Measurements from ENCODE around the gene SIPA1L3. TPM values are rescaled to one million over a fixed set of nuclear protein-coding genes. Genes with fewer than 3 reads are reported as not detected.

Gene SIPA1L3
- total RNA-seq, 1 donor from 2014 or later, result 63.2 TPM

DNA sequence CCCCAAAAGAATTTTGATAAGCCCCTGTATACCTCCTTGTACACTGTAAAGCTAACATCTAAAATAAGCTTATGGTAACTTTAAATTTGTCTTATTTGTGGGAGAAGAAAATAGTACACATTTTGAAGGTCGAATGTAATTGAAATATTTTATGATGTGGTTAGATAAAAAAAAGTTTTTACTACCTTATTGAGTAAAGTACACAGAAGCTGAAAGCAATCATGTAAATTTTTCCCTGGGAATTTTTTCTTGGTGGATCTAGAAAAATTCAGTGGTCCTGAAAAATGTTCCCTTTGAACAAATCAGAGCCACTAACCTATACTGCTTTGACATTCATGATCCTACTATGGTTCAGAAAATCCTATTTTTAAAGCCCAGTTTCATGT, 46.9 kb downstream of the SIPA1L3 start:
- no peak overlapping the region for H3K4me3 ChIP-seq
- DNase-seq (no peak), ATAC-seq (no peak)
- no peak overlapping the region for H3K27ac ChIP-seq
- H3K36me3 ChIP-seq, result no peaks in the 10 kb centered on the region
- intact Hi-C loops (cut with DNase I), result no loop called here
- TF ChIP-seq, protein P1, sequence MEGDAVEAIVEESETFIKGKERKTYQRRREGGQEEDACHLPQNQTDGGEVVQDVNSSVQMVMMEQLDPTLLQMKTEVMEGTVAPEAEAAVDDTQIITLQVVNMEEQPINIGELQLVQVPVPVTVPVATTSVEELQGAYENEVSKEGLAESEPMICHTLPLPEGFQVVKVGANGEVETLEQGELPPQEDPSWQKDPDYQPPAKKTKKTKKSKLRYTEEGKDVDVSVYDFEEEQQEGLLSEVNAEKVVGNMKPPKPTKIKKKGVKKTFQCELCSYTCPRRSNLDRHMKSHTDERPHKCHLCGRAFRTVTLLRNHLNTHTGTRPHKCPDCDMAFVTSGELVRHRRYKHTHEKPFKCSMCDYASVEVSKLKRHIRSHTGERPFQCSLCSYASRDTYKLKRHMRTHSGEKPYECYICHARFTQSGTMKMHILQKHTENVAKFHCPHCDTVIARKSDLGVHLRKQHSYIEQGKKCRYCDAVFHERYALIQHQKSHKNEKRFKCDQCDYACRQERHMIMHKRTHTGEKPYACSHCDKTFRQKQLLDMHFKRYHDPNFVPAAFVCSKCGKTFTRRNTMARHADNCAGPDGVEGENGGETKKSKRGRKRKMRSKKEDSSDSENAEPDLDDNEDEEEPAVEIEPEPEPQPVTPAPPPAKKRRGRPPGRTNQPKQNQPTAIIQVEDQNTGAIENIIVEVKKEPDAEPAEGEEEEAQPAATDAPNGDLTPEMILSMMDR (IDR thresholded peaks at IDR 0.05), result no peak
- H3K27me3 ChIP-seq (ENCODE audit: low read depth), result no peaks in the 10 kb centered on the region
- H3K4me1 ChIP-seq, result no peaks in the 10 kb centered on the region
- no peaks in the 10 kb centered on the region for H3K9me3 ChIP-seq

DNA sequence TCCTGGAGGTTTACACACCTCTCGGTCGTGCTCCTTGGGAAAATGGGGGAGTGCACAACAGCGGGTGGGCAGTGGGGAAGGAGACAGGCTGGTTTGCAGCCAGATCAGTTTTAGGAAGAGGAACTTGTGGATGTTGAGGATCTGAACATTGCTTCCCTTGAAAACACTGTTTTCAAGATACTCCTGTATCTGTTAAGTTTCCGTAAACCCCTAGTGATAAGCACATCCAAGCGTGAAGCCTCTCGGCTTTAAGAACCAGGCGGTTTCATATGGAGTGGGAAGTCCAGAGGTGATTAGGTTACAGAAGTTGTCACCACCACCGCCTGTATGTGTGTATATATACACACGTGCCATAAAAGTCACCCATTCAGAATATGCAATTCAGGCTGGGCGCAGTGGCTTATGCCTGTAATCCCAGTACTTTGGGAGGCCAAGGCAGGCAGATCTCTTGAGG, 47.4 kb downstream of the SIPA1L3 start:
- no peak overlapping the region for H3K27ac ChIP-seq
- H3K36me3 ChIP-seq, result no peaks in the 10 kb centered on the region
- DNase-seq, result no peak
- intact Hi-C loops (cut with DNase I), result no loop called here
- no peaks in the 10 kb centered on the region for H3K4me1 ChIP-seq
- H3K27me3 ChIP-seq (ENCODE audit: low read depth), result no peaks in the 10 kb centered on the region
- TF ChIP-seq, protein P1 (IDR thresholded peaks at IDR 0.05), result no peak
- no peak for ATAC-seq
- no peak overlapping the region for H3K4me3 ChIP-seq
- H3K9me3 ChIP-seq, result no peaks in the 10 kb centered on the region

DNA sequence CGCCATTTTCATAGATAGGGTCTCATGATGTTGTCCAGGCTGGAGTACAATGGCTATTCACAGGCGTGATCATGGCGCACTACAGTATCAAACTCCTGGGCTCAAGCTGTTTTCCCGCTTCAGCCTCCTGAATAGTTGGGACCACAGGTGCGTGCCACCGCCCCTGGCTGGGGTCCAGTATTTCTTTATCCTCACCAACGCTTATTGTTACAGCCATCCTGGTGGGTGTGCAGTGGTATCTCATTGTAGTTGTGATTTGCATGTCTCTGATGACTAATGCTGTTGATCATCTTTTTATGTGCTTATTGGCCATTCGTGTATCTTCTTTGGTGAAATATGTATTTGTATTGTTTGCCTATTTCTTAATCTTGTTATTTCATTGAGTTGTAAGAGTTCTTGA, 49.0 kb downstream of the SIPA1L3 start:
- no peaks in the 10 kb centered on the region for H3K36me3 ChIP-seq
- no peak overlapping the region for H3K27ac ChIP-seq
- TF ChIP-seq, protein P1 (IDR thresholded peaks at IDR 0.05), result no peak
- no peaks in the 10 kb centered on the region for H3K27me3 ChIP-seq (ENCODE audit: low read depth)
- no peak for DNase-seq
- intact Hi-C loops (cut with DNase I), result no loop called here
- ATAC-seq, result no peak
- no peaks in the 10 kb centered on the region for H3K4me1 ChIP-seq
- H3K4me3 ChIP-seq, result no peak overlapping the region
- no peaks in the 10 kb centered on the region for H3K9me3 ChIP-seq

DNA sequence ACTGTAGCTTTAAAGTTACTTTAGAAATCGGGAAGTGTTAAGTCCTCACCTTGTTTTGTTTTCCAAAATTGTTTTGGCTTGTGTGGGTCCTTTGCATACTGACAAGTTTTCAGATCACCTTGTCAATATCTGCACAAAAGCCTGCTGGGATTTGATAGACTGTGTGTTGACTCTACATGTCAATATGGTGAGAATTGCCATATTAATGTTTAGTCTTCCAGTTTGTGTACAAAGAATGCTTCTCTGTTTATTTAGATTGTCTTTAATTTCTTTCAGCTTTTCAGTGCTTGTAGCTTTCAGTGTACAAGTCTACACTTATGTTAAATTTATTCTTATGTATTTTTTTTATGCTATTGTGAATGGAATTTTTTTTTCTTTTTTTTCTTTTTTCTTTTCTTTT, 50.2 kb downstream of the SIPA1L3 start:
- no peaks in the 10 kb centered on the region for H3K27me3 ChIP-seq (ENCODE audit: low read depth)
- ATAC-seq (no peak), DNase-seq (no peak)
- H3K4me1 ChIP-seq, result no peaks in the 10 kb centered on the region
- H3K27ac ChIP-seq, result no peak overlapping the region
- H3K9me3 ChIP-seq, result no peaks in the 10 kb centered on the region
- intact Hi-C loops (cut with DNase I), result no loop called here
- no peak overlapping the region for H3K4me3 ChIP-seq
- TF ChIP-seq, protein P1 (IDR thresholded peaks at IDR 0.05), result no peak
- H3K36me3 ChIP-seq, result no peaks in the 10 kb centered on the region

DNA sequence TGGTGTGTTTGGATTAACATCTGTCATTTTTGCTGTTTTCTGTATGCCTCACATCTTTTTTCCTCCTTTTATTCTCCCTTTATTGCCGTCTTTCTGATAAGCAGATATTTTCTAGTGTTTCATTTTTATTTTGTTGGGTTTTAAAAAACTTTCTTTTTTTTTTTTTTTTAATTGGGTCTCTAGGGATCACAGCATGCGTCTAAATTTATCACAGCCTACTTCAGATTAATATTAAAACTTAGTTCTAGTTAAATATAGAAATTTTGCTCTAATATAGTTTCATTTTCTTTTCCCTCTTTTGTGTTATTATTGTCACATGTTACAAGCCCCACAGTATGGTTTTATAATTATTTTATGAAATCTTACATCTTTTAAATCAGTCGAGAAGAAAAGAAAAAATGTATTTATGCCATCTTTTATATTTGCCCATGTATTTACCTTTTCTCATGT, 52.7 kb downstream of the SIPA1L3 start:
- TF ChIP-seq, protein P1 (IDR thresholded peaks at IDR 0.05), result no peak
- Histone ChIP-seq H3K36me3 (no peaks in the 10 kb centered on the region), H3K27me3 (ENCODE audit: low read depth) (no peaks in the 10 kb centered on the region), H3K4me3 (no peak overlapping the region), H3K9me3 (no peaks in the 10 kb centered on the region), H3K4me1 (peaks cover 13% of the 10 kb centered on the region), H3K27ac (no peak overlapping the region)
- DNase-seq (no peak), ATAC-seq (no peak)
- intact Hi-C loops (cut with DNase I), result no loop called here

DNA sequence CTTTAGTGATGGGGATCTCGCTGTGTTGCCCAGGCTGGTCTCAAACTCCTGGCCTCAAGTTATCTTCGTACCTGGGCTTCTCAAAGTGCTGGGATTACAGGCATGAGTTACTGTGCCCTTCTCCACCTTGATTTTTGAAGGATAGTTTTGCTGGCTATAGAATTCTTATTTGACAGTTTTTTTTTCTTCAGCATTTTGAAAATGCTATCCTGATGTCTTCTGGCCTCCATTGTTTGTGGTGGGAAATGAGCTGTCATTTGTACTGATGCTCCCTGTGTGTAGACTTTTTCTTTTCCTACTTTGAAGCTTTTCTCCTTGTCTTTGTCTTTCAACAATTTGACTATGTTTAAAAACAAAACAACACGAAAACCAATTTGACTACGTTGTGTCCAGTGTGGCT, 54.2 kb downstream of the SIPA1L3 start:
- Histone ChIP-seq H3K4me3 (no peak overlapping the region), H3K27ac (no peak overlapping the region), H3K4me1 (peaks cover 13% of the 10 kb centered on the region), H3K36me3 (no peaks in the 10 kb centered on the region), H3K9me3 (no peaks in the 10 kb centered on the region), H3K27me3 (ENCODE audit: low read depth) (no peaks in the 10 kb centered on the region)
- intact Hi-C loops (cut with DNase I), result no loop called here
- TF ChIP-seq, protein P1 (IDR thresholded peaks at IDR 0.05), result no peak
- ATAC-seq (no peak), DNase-seq (no peak)
